ENCODE data around the gene AQP1. TPM values are rescaled to one million over a fixed set of nuclear protein-coding genes. Genes with fewer than 3 reads are reported as not detected.

Gene AQP1
- polyA plus RNA-seq, 1 donor from 2014 or later, result 3.2 TPM

GRCh38 chr7:30880125-30880720, 31.4 kb upstream of the AQP1 start:
- H3K27ac ChIP-seq (ENCODE audit: low read length), result no peak overlapping the region
- TF ChIP-seq POLR2AphosphoS5 (IDR thresholded peaks at IDR 0.05) (no peak), CTCF (IDR thresholded peaks at IDR 0.05; ENCODE audit: poor library complexity, severe bottlenecking) (no peak), EP300 (conservative IDR thresholded peaks at IDR 0.05; ENCODE audit: poor library complexity, severe bottlenecking) (no peak), REST (IDR thresholded peaks at IDR 0.05; ENCODE audit: borderline replicate concordance) (no peak), SMC3 (conservative IDR thresholded peaks at IDR 0.05; ENCODE audit: poor library complexity) (no peak), EZH2 (IDR thresholded peaks at IDR 0.05; ENCODE audit: borderline replicate concordance, insufficient read depth, low read length, poor library complexity, severe bottlenecking) (no peak), RAD21 (conservative IDR thresholded peaks at IDR 0.05) (no peak), MXI1 (conservative IDR thresholded peaks at IDR 0.05; ENCODE audit: poor library complexity, severe bottlenecking) (no peak), TAF1 (IDR thresholded peaks at IDR 0.05; ENCODE audit: low read depth) (no peak)
- H3K4me2 ChIP-seq (ENCODE audit: low read length), result no peak overlapping the region
- H2AFZ ChIP-seq (ENCODE audit: low read depth, low read length), result no peak overlapping the region
- no peak overlapping the region for H3K4me3 ChIP-seq (ENCODE audit: low read length)
- H3K36me3 ChIP-seq (ENCODE audit: insufficient read depth, low read length), result no peaks in the 10 kb centered on the region
- H3K9me3 ChIP-seq (ENCODE audit: low read length), result no peaks in the 10 kb centered on the region
- H3K9me2 ChIP-seq (ENCODE audit: insufficient read depth, low read length), result no peaks in the 10 kb centered on the region
- no peak overlapping the region for H3K9ac ChIP-seq (ENCODE audit: low read length)
- no peaks in the 10 kb centered on the region for H4K20me1 ChIP-seq (ENCODE audit: insufficient read depth)
- no peaks in the 10 kb centered on the region for H3F3A ChIP-seq (ENCODE audit: insufficient read depth, low read length, poor library complexity, severe bottlenecking)
- H3K79me2 ChIP-seq (replicated peaks; ENCODE audit: insufficient read depth, low read length), result no peaks in the 10 kb centered on the region
- no peaks in the 10 kb centered on the region for H3K27me3 ChIP-seq (ENCODE audit: insufficient read depth, low read depth, low read length)

- H3K36me3 ChIP-seq (ENCODE audit: insufficient read depth, low read length), result no peaks in the 10 kb centered on the region
- no peaks in the 10 kb centered on the region for H3F3A ChIP-seq (ENCODE audit: insufficient read depth, low read length, poor library complexity, severe bottlenecking)
- no peak for TF ChIP-seq RAD21 (conservative IDR thresholded peaks at IDR 0.05)
- no peak for TF ChIP-seq EZH2 (IDR thresholded peaks at IDR 0.05; ENCODE audit: borderline replicate concordance, insufficient read depth, low read length, poor library complexity, severe bottlenecking)
- TF ChIP-seq CTCF (IDR thresholded peaks at IDR 0.05; ENCODE audit: poor library complexity, severe bottlenecking), result no peak
- no peak for TF ChIP-seq EP300 (conservative IDR thresholded peaks at IDR 0.05; ENCODE audit: poor library complexity, severe bottlenecking)
- no peak for TF ChIP-seq REST (IDR thresholded peaks at IDR 0.05; ENCODE audit: borderline replicate concordance)
- TF ChIP-seq MXI1 (conservative IDR thresholded peaks at IDR 0.05; ENCODE audit: poor library complexity, severe bottlenecking), result no peak
- TF ChIP-seq POLR2AphosphoS5 (IDR thresholded peaks at IDR 0.05), result no peak
- TF ChIP-seq TAF1 (IDR thresholded peaks at IDR 0.05; ENCODE audit: low read depth), result no peak
- TF ChIP-seq SMC3 (conservative IDR thresholded peaks at IDR 0.05; ENCODE audit: poor library complexity), result no peak
- no peaks in the 10 kb centered on the region for H3K79me2 ChIP-seq (replicated peaks; ENCODE audit: insufficient read depth, low read length)
- no peaks in the 10 kb centered on the region for H3K9me3 ChIP-seq (ENCODE audit: low read length)
- H4K20me1 ChIP-seq (ENCODE audit: insufficient read depth), result no peaks in the 10 kb centered on the region
- no peaks in the 10 kb centered on the region for H3K27me3 ChIP-seq (ENCODE audit: insufficient read depth, low read depth, low read length)
- no peak overlapping the region for H3K9ac ChIP-seq (ENCODE audit: low read length)
- H3K4me3 ChIP-seq (ENCODE audit: low read length), result no peak overlapping the region
- H2AFZ ChIP-seq (ENCODE audit: low read depth, low read length), result no peak overlapping the region
- H3K9me2 ChIP-seq (ENCODE audit: insufficient read depth, low read length), result no peaks in the 10 kb centered on the region
- H3K27ac ChIP-seq (ENCODE audit: low read length), result no peak overlapping the region
- H3K4me2 ChIP-seq (ENCODE audit: low read length), result no peak overlapping the region
Measured at GRCh38 chr7:30880941-30881340, 30.7 kb upstream of the AQP1 start.
